ENCODE data around the gene UPK3BL2.
"Not testable (repeated sequence)": the region's sequence is repeated elsewhere in the genome, so short reads cannot be mapped to it uniquely, and the experiment has no call there.

GRCh38 chr7:102540604-102541003 is 2.9 kb downstream of the UPK3BL2 start:
- TF ChIP-seq CTCF, POLR2A, POLR2AphosphoS5 (IDR thresholded peaks at IDR 0.05): not testable (repeated sequence)

Data from prostate gland (tissue), 2 donors.